OCI-LY7 (cell line): ENCODE measurements around the gene VAV1. TPM values are rescaled to one million over a fixed set of nuclear protein-coding genes. Genes with fewer than 3 reads are reported as not detected.

Source experiments
- BruUV-seq: library from RNA; stranded (reverse); fragments of 400-500 nt; replicated peaks from 2 replicates; lab custom pipeline; 2021; lab: Mats Ljungman, UMichigan
- CTCF ChIA-PET: fragments of 300-600 bp; sonication (Branson Sonifier 250); formaldehyde crosslinking; loops from one replicate; lab custom pipeline; 2022; ENCODE audit warnings: antibody characterized with exemption; ENCODE audit not compliant: unreplicated experiment; lab: Charles Lee
- POLR2A ChIA-PET: fragments of 300-600 bp; sonication (Branson Sonifier 250); formaldehyde crosslinking; loops from one replicate; lab custom pipeline; 2022; ENCODE audit warnings: antibody characterized with exemption; lab: Charles Lee
- DNase-seq: peaks from one replicate; pipeline ENCODE4 v3.0.0-alpha.2; 2015; ENCODE audit warnings: low spot score
- H2AFZ ChIP-seq: fragments of 200-600 bp; sonication (generic), shearing (Covaris generic); 2 replicates; pipeline ENCODE4 v1.6.1; 2014; ENCODE audit warnings: mild to moderate bottlenecking, antibody characterized with exemption, low read length, moderate library complexity
- H3K27ac ChIP-seq: fragments of 200-600 bp; sonication (generic); 2 replicates; pipeline ENCODE4 v1.5.1; 2014; ENCODE audit warnings: mixed run types, low read depth, mild to moderate bottlenecking, moderate library complexity, low read length, inconsistent platforms; ENCODE audit not compliant: poor library complexity, severe bottlenecking
- H3K36me3 ChIP-seq: fragments of 200-600 bp; sonication (generic); 2 replicates; pipeline ENCODE4 v1.6.1; 2014; ENCODE audit warnings: mild to moderate bottlenecking, antibody characterized with exemption, low read length, moderate library complexity, mixed read lengths; ENCODE audit not compliant: insufficient read depth
- H3K4me1 ChIP-seq: fragments of 200-600 bp; sonication (generic); 2 replicates; pipeline ENCODE4 v1.5.1; 2014; ENCODE audit warnings: mild to moderate bottlenecking, low read length; ENCODE audit not compliant: insufficient read depth, poor library complexity, severe bottlenecking
- H3K4me2 ChIP-seq: fragments of 200-600 bp; sonication (generic); 2 replicates; pipeline ENCODE4 v1.6.1; 2014; ENCODE audit warnings: mild to moderate bottlenecking, low read length
- H3K4me3 ChIP-seq: fragments of 200-600 bp; sonication (generic); 2 replicates; pipeline ENCODE4 v1.5.1; 2014; ENCODE audit warnings: mild to moderate bottlenecking, low read depth, low read length; ENCODE audit not compliant: poor library complexity, severe bottlenecking
- H3K79me2 ChIP-seq: fragments of 200-600 bp; sonication (generic); 2 replicates; pipeline ENCODE4 v1.6.1; 2016; ENCODE audit warnings: low read depth, mild to moderate bottlenecking, low read length, moderate library complexity, mixed read lengths; ENCODE audit not compliant: insufficient read depth
- H3K9me2 ChIP-seq: fragments of 200-600 bp; sonication (generic); 2 replicates; pipeline ENCODE4 v1.6.1; 2016; ENCODE audit warnings: mild to moderate bottlenecking, low read length, mixed read lengths; ENCODE audit not compliant: insufficient read depth
- H3K9me3 ChIP-seq: fragments of 200-600 bp; sonication (generic); 2 replicates; pipeline ENCODE4 v1.6.1; 2014; ENCODE audit warnings: mild to moderate bottlenecking, mixed run types, low read length, mixed read lengths
- H4K20me1 ChIP-seq: fragments of 200-600 bp; sonication (generic); 2 replicates; pipeline ENCODE4 v1.6.1; 2014; ENCODE audit warnings: mild to moderate bottlenecking, antibody characterized with exemption, low read length, moderate library complexity, mixed read lengths; ENCODE audit not compliant: insufficient read depth
- CTCF ChIP-seq: fragments of 200-600 bp; sonication (generic); conservative IDR thresholded peaks from 2 replicates; pipeline ENCODE4 v1.5.1; 2014; ENCODE audit warnings: mild to moderate bottlenecking, antibody characterized with exemption, low read length, moderate library complexity, mixed read lengths
- EZH2phosphoT487 ChIP-seq: fragments of 200-600 bp; sonication (generic); IDR thresholded peaks from 2 replicates; pipeline ENCODE4 v1.6.1; 2018; ENCODE audit warnings: low read depth, borderline replicate concordance, mild to moderate bottlenecking, mixed run types, antibody characterized with exemption, low read length, moderate library complexity, mixed read lengths
- intact Hi-C: fragments of 100-400 bp; cut with micrococcal nuclease; formaldehyde crosslinking; loops from one replicate; pipeline ENCODE4 v1.10.0; 2022; ENCODE audit not compliant: unreplicated experiment
- total RNA-seq, 2 experiments: library from RNA; depleted of rRNA in 1 of 2; stranded (reverse); fragments of >200 nt in 1 of 2; shearing (Covaris generic) in 1 of 2; gene quantifications; 2 replicates each; pipeline ENCODE4 v1.2.3, GENCODE V29; 2014 to 2022

VAV1 gene
- total RNA-seq, 2 experiments from 2014 or later: 90.7 to 107 TPM

GRCh38 chr19:6875218-6875617, 102.7 kb downstream of the VAV1 start:
- TF ChIP-seq CTCF (no peak), EZH2phosphoT487 (no peak)
- no peaks in the 10 kb centered on the region for H3K4me1 ChIP-seq
- no TSS peak for BruUV-seq
- intact Hi-C loops: no loop called here
- no peaks in the 10 kb centered on the region for H4K20me1 ChIP-seq
- H3K4me3 ChIP-seq: no peak overlapping the region
- H3K9me2 ChIP-seq: no peaks in the 10 kb centered on the region
- no peaks in the 10 kb centered on the region for H3K79me2 ChIP-seq
- H3K9me3 ChIP-seq: no peaks in the 10 kb centered on the region
- DNase-seq: no peak
- no peaks in the 10 kb centered on the region for H3K36me3 ChIP-seq
- ChIA-PET CTCF (no interaction called here), POLR2A (no interaction called here)
- no peak overlapping the region for H3K4me2 ChIP-seq
- H2AFZ ChIP-seq: no peak overlapping the region
- H3K27ac ChIP-seq: no peak overlapping the region

DNA sequence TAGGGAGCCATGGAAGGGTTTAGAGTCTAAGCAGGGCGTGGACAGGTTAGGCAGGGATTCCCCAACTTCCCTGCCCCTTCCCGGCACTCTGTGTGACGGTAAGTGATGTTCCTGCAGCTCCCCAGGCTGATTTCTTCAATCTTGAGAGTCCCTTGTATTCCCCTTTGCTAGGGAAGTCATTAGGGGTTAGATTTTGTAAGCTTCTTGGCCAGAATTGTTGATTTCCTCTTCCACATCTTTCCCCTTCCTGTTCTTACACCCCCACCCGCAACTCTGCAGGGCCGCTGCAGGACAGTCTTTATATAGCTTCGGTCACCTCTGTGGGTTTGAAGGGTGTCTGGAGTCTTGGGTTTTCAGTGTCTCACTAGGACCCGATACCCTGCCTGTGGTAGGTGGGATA, 104.2 kb downstream of the VAV1 start:
- H3K36me3 ChIP-seq: no peaks in the 10 kb centered on the region
- POLR2A ChIA-PET: no interaction called here
- H3K4me1 ChIP-seq: no peaks in the 10 kb centered on the region
- no peak overlapping the region for H3K4me3 ChIP-seq
- intact Hi-C loops: no loop called here
- no peaks in the 10 kb centered on the region for H4K20me1 ChIP-seq
- no peaks in the 10 kb centered on the region for H3K9me3 ChIP-seq
- H3K27ac ChIP-seq: no peak overlapping the region
- H3K4me2 ChIP-seq: no peak overlapping the region
- H3K79me2 ChIP-seq: no peaks in the 10 kb centered on the region
- no TSS peak for BruUV-seq
- H2AFZ ChIP-seq: no peak overlapping the region
- H3K9me2 ChIP-seq: no peaks in the 10 kb centered on the region
- no peak for TF ChIP-seq CTCF
- TF ChIP-seq EZH2phosphoT487: no peak
- CTCF ChIA-PET: no interaction called here
- no peak for DNase-seq

- Histone ChIP-seq H3K9me3 (no peaks in the 10 kb centered on the region), H4K20me1 (no peaks in the 10 kb centered on the region), H3K9me2 (no peaks in the 10 kb centered on the region), H3K79me2 (no peaks in the 10 kb centered on the region), H3K36me3 (no peaks in the 10 kb centered on the region), H2AFZ (no peak overlapping the region), H3K4me1 (no peaks in the 10 kb centered on the region), H3K4me2 (no peak overlapping the region), H3K4me3 (no peak overlapping the region), H3K27ac (no peak overlapping the region)
- TF ChIP-seq EZH2phosphoT487: no peak
- TF ChIP-seq CTCF: no peak
- CTCF ChIA-PET: no interaction called here
- POLR2A ChIA-PET: no interaction called here
- no TSS peak for BruUV-seq
- DNase-seq: no peak
- intact Hi-C loops: no loop called here
These were observed 105.3 kb downstream of the VAV1 start for GRCh38 chr19:6877766-6878165.
